Cardiac septum (tissue), 1 donor: Measurements from ENCODE around the gene SETD3. TPM values are rescaled to one million over a fixed set of nuclear protein-coding genes. Genes with fewer than 3 reads are reported as not detected.

Experiments
- DNase-seq: peaks from one replicate; pipeline ENCODE4 v3.0.0-alpha.2; 2020; ENCODE audit warnings: low spot score
- intact Hi-C: fragments of 100-400 bp; cut with DNase I; formaldehyde crosslinking; loops from one replicate; pipeline ENCODE4 v1.14.0; 2022
- total RNA-seq: library from RNA; stranded (reverse); fragmentation: NEBNext Ultra II Directional; extraction: Animal tissue kit (Norgen Biotek cat#: 25700); gene quantifications from one replicate; pipeline ENCODE4 v1.2.1, GENCODE V29; 2021
- donor health status: DM: no; HTN: no; CAD: no.

SETD3 gene
- total RNA-seq, 1 donor from 2014 or later, result 135 TPM

- no peak for DNase-seq
- intact Hi-C loops, result no loop called here
Measured at GRCh38 chr14:99382071-99382470, 98.6 kb downstream of the SETD3 start.

- intact Hi-C loops, result no loop called here
- DNase-seq, result no peak
Measured at GRCh38 chr14:99381688-99382060, 99.0 kb downstream of the SETD3 start.

GRCh38 chr14:99380991-99381687 is 99.5 kb downstream of the SETD3 start:
- intact Hi-C loops, result no loop called here

GRCh38 chr14:99380402-99380801 is 100.3 kb downstream of the SETD3 start:
- intact Hi-C loops, result no loop called here
- DNase-seq, result no peak

More at GRCh38 chr14:99380991-99381687, 99.5 kb downstream of the SETD3 start:
- no peak for DNase-seq

GRCh38 chr14:99378782-99379214 is 101.9 kb downstream of the SETD3 start:
- no peak for DNase-seq
- intact Hi-C loops, result no loop called here

- DNase-seq, result no peak
- intact Hi-C loops, result no loop called here
Measured at GRCh38 chr14:99377951-99378350, 102.7 kb downstream of the SETD3 start.

- DNase-seq, result peak; percentile 17
- intact Hi-C loops, result no loop called here
Measured at GRCh38 chr14:99374964-99375363, 105.7 kb downstream of the SETD3 start.

GRCh38 chr14:99363616-99364290 is 116.9 kb downstream of the SETD3 start:
- DNase-seq, result peak; percentile 58
- intact Hi-C loops, result no loop called here

- DNase-seq, result no peak
Measured at GRCh38 chr14:99363051-99363450, 117.6 kb downstream of the SETD3 start.

GRCh38 chr14:99361596-99362215 is 119.0 kb downstream of the SETD3 start:
- DNase-seq, result peak; percentile 58

More at GRCh38 chr14:99363051-99363450, 117.6 kb downstream of the SETD3 start:
- intact Hi-C loops, result no loop called here

GRCh38 chr14:99360774-99361595 is 119.7 kb downstream of the SETD3 start:
- DNase-seq, result no peak
- intact Hi-C loops, result no loop called here

More at GRCh38 chr14:99361596-99362215, 119.0 kb downstream of the SETD3 start:
- intact Hi-C loops, result no loop called here

GRCh38 chr14:99359906-99360305 is 120.8 kb downstream of the SETD3 start:
- intact Hi-C loops, result no loop called here
- no peak for DNase-seq

GRCh38 chr14:99357916-99358390 is 122.7 kb downstream of the SETD3 start:
- intact Hi-C loops, result no loop called here

GRCh38 chr14:99357151-99357915 is 123.3 kb downstream of the SETD3 start:
- intact Hi-C loops, result no loop called here
- no peak for DNase-seq

More at GRCh38 chr14:99357916-99358390, 122.7 kb downstream of the SETD3 start:
- DNase-seq, result no peak

GRCh38 chr14:99356031-99356608 is 124.5 kb downstream of the SETD3 start:
- intact Hi-C loops, result no loop called here
- DNase-seq, result no peak

- DNase-seq, result no peak
- intact Hi-C loops, result no loop called here
Measured at GRCh38 chr14:99354166-99354875, 126.3 kb downstream of the SETD3 start.

- no peak for DNase-seq
Measured at GRCh38 chr14:99352688-99353280, 127.9 kb downstream of the SETD3 start.

More at GRCh38 chr14:99352688-99353280, 127.9 kb downstream of the SETD3 start:
- intact Hi-C loops, result no loop called here
